GM12878 (cell line): Measurements from ENCODE around the gene SETD4. TPM values are rescaled to one million over a fixed set of nuclear protein-coding genes. Genes with fewer than 3 reads are reported as not detected.

Source experiments
- ATAC-seq: fragments of 200-7000 bp; cut with Tn5 transposase; 3 replicates; pipeline ENCODE4 v1.9.1; 2020; ENCODE audit warnings: mild to moderate bottlenecking, moderate library complexity
- BruUV-seq: library from RNA; stranded (reverse); fragments of 400-500 nt; replicated peaks from 2 replicates; lab custom pipeline; 2021; lab: Mats Ljungman, UMichigan
- CTCF ChIA-PET: fragments of 300-600 bp; sonication (Branson Sonifier 250); formaldehyde crosslinking; extraction: SDS; loops from one replicate; lab custom pipeline; 2021; ENCODE audit warnings: inconsistent platforms; lab: Yijun Ruan, JAX
- POLR2A ChIA-PET: fragments of 350-600 bp; formaldehyde crosslinking; extraction: SDS; loops from one replicate; lab custom pipeline; 2021; ENCODE audit warnings: inconsistent platforms; lab: Charles Lee
- RAD21 ChIA-PET: fragments of 300-600 bp; sonication (Branson Sonifier 250); formaldehyde crosslinking; loops from one replicate; lab custom pipeline; 2023; ENCODE audit warnings: antibody characterized with exemption; ENCODE audit not compliant: unreplicated experiment; lab: Charles Lee
- SMC1A ChIA-PET: fragments of 300-600 bp; sonication (Branson Sonifier 250); formaldehyde crosslinking; loops from one replicate; lab custom pipeline; 2023; ENCODE audit not compliant: unreplicated experiment, uncharacterized antibody; lab: Charles Lee
- DNase-seq: peaks from one replicate; pipeline ENCODE4 v3.0.0-alpha.2; 2011; ENCODE audit warnings: low read depth, low spot score
- FAIRE-seq: peaks from 3 replicates; lab custom pipeline; 2011; peaks lifted over from hg19 to GRCh38; lab: Jason Lieb, UNC
- H2AFZ ChIP-seq: 2 replicates; pipeline ENCODE4 v1.6.0; 2011; ENCODE audit warnings: low read depth, low read length, control low read depth; ENCODE audit not compliant: control insufficient read depth
- H3K27ac ChIP-seq: 2 replicates; pipeline ENCODE4 v1.5.1; 2011; ENCODE audit warnings: control low read depth; ENCODE audit not compliant: control insufficient read depth, insufficient read depth
- H3K27me3 ChIP-seq, 2 experiments: replicated peaks in 1 of 2; 2 replicates each; pipeline versions ENCODE4 v1.6.0 to v1.6.1; 2011; ENCODE audit warnings: low read length in 1 of 2; ENCODE audit not compliant: control insufficient read depth in 2 of 2, insufficient read depth in 2 of 2
- H3K36me3 ChIP-seq, 2 experiments: 2 replicates each; pipeline ENCODE4 v1.5.1; 2011; ENCODE audit warnings: low read length in 1 of 2; ENCODE audit not compliant: control insufficient read depth in 2 of 2, insufficient read depth in 2 of 2
- H3K4me1 ChIP-seq: 2 replicates; pipeline ENCODE4 v1.6.1; 2011; ENCODE audit warnings: mild to moderate bottlenecking, low read length, moderate library complexity, mixed read lengths; ENCODE audit not compliant: control insufficient read depth, insufficient read depth
- H3K4me2 ChIP-seq: 2 replicates; pipeline ENCODE4 v1.6.0; 2011; ENCODE audit warnings: control low read depth; ENCODE audit not compliant: control insufficient read depth, insufficient read depth
- H3K4me3 ChIP-seq: fragments of 200-600 bp; sonication (generic); 2 replicates; pipeline ENCODE4 v1.5.1; 2016
- H3K79me2 ChIP-seq: 2 replicates; pipeline ENCODE4 v1.6.0; 2011; ENCODE audit warnings: low read length; ENCODE audit not compliant: control insufficient read depth, insufficient read depth
- H3K9ac ChIP-seq: 2 replicates; pipeline ENCODE4 v1.8.0; 2011; ENCODE audit warnings: low read length, control low read depth, mixed read lengths; ENCODE audit not compliant: control insufficient read depth, insufficient read depth
- H3K9me3 ChIP-seq: replicated peaks from 3 replicates; pipeline ENCODE4 v1.5.1; 2011; ENCODE audit warnings: mild to moderate bottlenecking, low read length; ENCODE audit not compliant: control insufficient read depth, insufficient read depth
- H4K20me1 ChIP-seq: 2 replicates; pipeline ENCODE4 v1.6.0; 2011; ENCODE audit not compliant: control insufficient read depth, insufficient read depth
- BRCA1 ChIP-seq: IDR thresholded peaks from 2 replicates; pipeline ENCODE4 v1.6.1; 2011; ENCODE audit warnings: low read depth, low read length, improper control_type of control experiment
- E2F8 ChIP-seq: fragments of 450-650 bp; IDR thresholded peaks from 2 replicates; pipeline ENCODE4 v1.6.1; 2018; ENCODE audit warnings: mild to moderate bottlenecking, low read depth, moderate library complexity; ENCODE audit not compliant: partially characterized antibody
- EED ChIP-seq: sonication (generic); IDR thresholded peaks from 2 replicates; pipeline ENCODE4 v1.6.1; 2016; ENCODE audit warnings: antibody characterized with exemption, low read depth
- FOXK2 ChIP-seq: fragments of 450-650 bp; IDR thresholded peaks from 2 replicates; pipeline ENCODE4 v1.6.1; 2017; ENCODE audit warnings: mild to moderate bottlenecking, moderate library complexity
- MYC ChIP-seq: IDR thresholded peaks from 2 replicates; pipeline ENCODE4 v1.6.1; 2011; ENCODE audit warnings: mild to moderate bottlenecking, low read length, moderate library complexity, inconsistent platforms; ENCODE audit not compliant: insufficient read depth, insufficient replicate concordance, insufficient read length, severe bottlenecking
- NFYB ChIP-seq: IDR thresholded peaks from 2 replicates; pipeline ENCODE4 v1.6.1; 2011; ENCODE audit warnings: low read depth, mild to moderate bottlenecking, low read length, improper control_type of control experiment, moderate library complexity; ENCODE audit not compliant: insufficient read depth
- RAD51 ChIP-seq: fragments of 450-650 bp; IDR thresholded peaks from 2 replicates; pipeline ENCODE4 v1.6.1; 2016; ENCODE audit warnings: moderate library complexity, mild to moderate bottlenecking, inconsistent platforms
- RBBP5 ChIP-seq: fragments of 200-600 bp; sonication (generic); conservative IDR thresholded peaks from 2 replicates; pipeline ENCODE4 v1.6.1; 2016
- RCOR1 ChIP-seq: conservative IDR thresholded peaks from 2 replicates; pipeline ENCODE4 v1.6.1; 2012; ENCODE audit warnings: low read depth, low read length, improper control_type of control experiment
- RFX5 ChIP-seq: IDR thresholded peaks from 2 replicates; pipeline ENCODE4 v1.6.1; 2011; ENCODE audit warnings: low read depth, low read length, improper control_type of control experiment
- SIN3A ChIP-seq: IDR thresholded peaks from 2 replicates; pipeline ENCODE4 v1.6.1; 2012; ENCODE audit warnings: low read depth, low read length, improper control_type of control experiment
- TCF12 ChIP-seq: IDR thresholded peaks from 2 replicates; pipeline ENCODE4 v1.6.1; 2011; ENCODE audit warnings: low read depth, mild to moderate bottlenecking, low read length
- YY1 ChIP-seq: IDR thresholded peaks from 2 replicates; pipeline ENCODE4 v1.6.1; 2011; ENCODE audit warnings: low read depth, mild to moderate bottlenecking, low read length
- WGBS: methylation state at CpG from one replicate; pipeline ENCODE4 v1.1.6; 2016; ENCODE audit warnings: low lambda C conversion rate; ENCODE audit not compliant: insufficient replicate concordance, insufficient coverage; ENCODE audit errors: missing lambda C conversion rate; 5-methylcytosine and 5-hydroxymethylcytosine counted together
- in situ Hi-C: fragments of 300-500 bp; cut with MboI; formaldehyde crosslinking; loops from 9 replicates; pipeline ENCODE4 v1.14.3; 2018; ENCODE audit warnings: mixed read lengths
- intact Hi-C: fragments of 100-400 bp; cut with micrococcal nuclease; formaldehyde crosslinking; loops from one replicate; pipeline ENCODE4 v1.14.2; 2022; ENCODE audit not compliant: unreplicated experiment
- polyA plus RNA-seq, 11 experiments: library from polyadenylated mRNA; depleted of rRNA in 4 of 11; unstranded in 6 of 11; stranded (reverse) in 5 of 11; fragments of >200 nt; fragmentation: Nextera tagmentation in 4 of 11; fragmentation: Illumina TruSeq in 1 of 11; extraction: Ambion mirVana in 4 of 11; extraction: Trizol in 1 of 11; gene quantifications; 1 replicate in 1 of 11; 2 replicates in 10 of 11; pipeline versions ENCODE4 v1.2.1 to v1.2.3, GENCODE V29; 2011 to 2016; ENCODE audit warnings: inconsistent platforms in 2 of 11, missing spikeins in 2 of 11, low read depth in 1 of 11
- total RNA-seq, 4 experiments: library from RNA; depleted of rRNA in 3 of 4; stranded (reverse); fragments of >200 nt in 3 of 4; fragmentation: Illumina TruSeq in 1 of 4; extraction: Trizol in 1 of 4; gene quantifications; 2 replicates each; pipeline versions ENCODE4 v1.2.1 to v1.2.3, GENCODE V29; 2013 to 2021
- TF ChIP-seq, protein P1 (sequence below): fragments of 450-650 bp; IDR thresholded peaks from 2 replicates; pipeline ENCODE4 v1.6.1; 2017; ENCODE audit warnings: antibody characterized with exemption, mild to moderate bottlenecking, moderate library complexity
- TF ChIP-seq, protein P2 (sequence below): fragments of 450-650 bp; formaldehyde crosslinking; IDR thresholded peaks from 2 replicates; pipeline ENCODE4 v1.5.0; 2022; ENCODE audit warnings: mild to moderate bottlenecking, missing genetic modification characterization

SETD4 gene
- total and polyA plus RNA-seq, 10 of the 15 experiments (the other 5 are each of a cell fraction or from before 2014, with no cell fraction given), result 10.3 to 37.0 (median 18.6) TPM

- H3K9ac ChIP-seq, result no peak overlapping the region
- intact Hi-C loops, result no loop called here
- H2AFZ ChIP-seq, result no peak overlapping the region
- ChIA-PET CTCF (interaction anchor here (0.6 to 1.3 kb wide), 2 partner anchors 10 to 36 kb away, joined by 3 to 4 read pairs; no protein-coding TSS in a partner anchor), RAD21 (no interaction called here), POLR2A (no interaction called here), SMC1A (interaction anchor here (0.6 to 1.0 kb wide), 3 partner anchors 8 to 222 kb away, joined by 3 read pairs; no protein-coding TSS in a partner anchor)
- DNase-seq, result no peak
- H3K27me3 ChIP-seq, result no peaks in the 10 kb centered on the region
- no peaks in the 10 kb centered on the region for H3K36me3 ChIP-seq
- BruUV-seq, result no TSS peak
- in situ Hi-C loops, result no loop called here
- ATAC-seq, result no peak
- H3K4me1 ChIP-seq, result no peaks in the 10 kb centered on the region
- no peak overlapping the region for H3K4me3 ChIP-seq
- no peak for FAIRE-seq
- no peaks in the 10 kb centered on the region for H3K79me2 ChIP-seq
- WGBS, result 0% methylated on average over 6 of the region's 6 CpGs
- H4K20me1 ChIP-seq, result no peaks in the 10 kb centered on the region
- no peaks in the 10 kb centered on the region; the same call in 2 of the 3 replicates for H3K9me3 ChIP-seq
- no peak overlapping the region for H3K4me2 ChIP-seq
- no peak overlapping the region for H3K27ac ChIP-seq
- TF ChIP-seq YY1, result no peak
- TF ChIP-seq, protein P1, sequence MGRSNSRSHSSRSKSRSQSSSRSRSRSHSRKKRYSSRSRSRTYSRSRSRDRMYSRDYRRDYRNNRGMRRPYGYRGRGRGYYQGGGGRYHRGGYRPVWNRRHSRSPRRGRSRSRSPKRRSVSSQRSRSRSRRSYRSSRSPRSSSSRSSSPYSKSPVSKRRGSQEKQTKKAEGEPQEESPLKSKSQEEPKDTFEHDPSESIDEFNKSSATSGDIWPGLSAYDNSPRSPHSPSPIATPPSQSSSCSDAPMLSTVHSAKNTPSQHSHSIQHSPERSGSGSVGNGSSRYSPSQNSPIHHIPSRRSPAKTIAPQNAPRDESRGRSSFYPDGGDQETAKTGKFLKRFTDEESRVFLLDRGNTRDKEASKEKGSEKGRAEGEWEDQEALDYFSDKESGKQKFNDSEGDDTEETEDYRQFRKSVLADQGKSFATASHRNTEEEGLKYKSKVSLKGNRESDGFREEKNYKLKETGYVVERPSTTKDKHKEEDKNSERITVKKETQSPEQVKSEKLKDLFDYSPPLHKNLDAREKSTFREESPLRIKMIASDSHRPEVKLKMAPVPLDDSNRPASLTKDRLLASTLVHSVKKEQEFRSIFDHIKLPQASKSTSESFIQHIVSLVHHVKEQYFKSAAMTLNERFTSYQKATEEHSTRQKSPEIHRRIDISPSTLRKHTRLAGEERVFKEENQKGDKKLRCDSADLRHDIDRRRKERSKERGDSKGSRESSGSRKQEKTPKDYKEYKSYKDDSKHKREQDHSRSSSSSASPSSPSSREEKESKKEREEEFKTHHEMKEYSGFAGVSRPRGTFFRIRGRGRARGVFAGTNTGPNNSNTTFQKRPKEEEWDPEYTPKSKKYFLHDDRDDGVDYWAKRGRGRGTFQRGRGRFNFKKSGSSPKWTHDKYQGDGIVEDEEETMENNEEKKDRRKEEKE, result no peak
- no peak for TF ChIP-seq E2F8
- no peak for TF ChIP-seq BRCA1
- TF ChIP-seq, protein P2, sequence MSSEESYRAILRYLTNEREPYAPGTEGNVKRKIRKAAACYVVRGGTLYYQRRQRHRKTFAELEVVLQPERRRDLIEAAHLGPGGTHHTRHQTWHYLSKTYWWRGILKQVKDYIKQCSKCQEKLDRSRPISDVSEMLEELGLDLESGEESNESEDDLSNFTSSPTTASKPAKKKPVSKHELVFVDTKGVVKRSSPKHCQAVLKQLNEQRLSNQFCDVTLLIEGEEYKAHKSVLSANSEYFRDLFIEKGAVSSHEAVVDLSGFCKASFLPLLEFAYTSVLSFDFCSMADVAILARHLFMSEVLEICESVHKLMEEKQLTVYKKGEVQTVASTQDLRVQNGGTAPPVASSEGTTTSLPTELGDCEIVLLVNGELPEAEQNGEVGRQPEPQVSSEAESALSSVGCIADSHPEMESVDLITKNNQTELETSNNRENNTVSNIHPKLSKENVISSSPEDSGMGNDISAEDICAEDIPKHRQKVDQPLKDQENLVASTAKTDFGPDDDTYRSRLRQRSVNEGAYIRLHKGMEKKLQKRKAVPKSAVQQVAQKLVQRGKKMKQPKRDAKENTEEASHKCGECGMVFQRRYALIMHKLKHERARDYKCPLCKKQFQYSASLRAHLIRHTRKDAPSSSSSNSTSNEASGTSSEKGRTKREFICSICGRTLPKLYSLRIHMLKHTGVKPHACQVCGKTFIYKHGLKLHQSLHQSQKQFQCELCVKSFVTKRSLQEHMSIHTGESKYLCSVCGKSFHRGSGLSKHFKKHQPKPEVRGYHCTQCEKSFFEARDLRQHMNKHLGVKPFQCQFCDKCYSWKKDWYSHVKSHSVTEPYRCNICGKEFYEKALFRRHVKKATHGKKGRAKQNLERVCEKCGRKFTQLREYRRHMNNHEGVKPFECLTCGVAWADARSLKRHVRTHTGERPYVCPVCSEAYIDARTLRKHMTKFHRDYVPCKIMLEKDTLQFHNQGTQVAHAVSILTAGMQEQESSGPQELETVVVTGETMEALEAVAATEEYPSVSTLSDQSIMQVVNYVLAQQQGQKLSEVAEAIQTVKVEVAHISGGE (CRISPR knock-in tag), result no peak
- TF ChIP-seq MYC, result no peak
- TF ChIP-seq NFYB, result no peak
- TF ChIP-seq RBBP5, result no peak
- TF ChIP-seq RFX5, result no peak
- no peak for TF ChIP-seq FOXK2
- no peak for TF ChIP-seq TCF12
- no peak for TF ChIP-seq RAD51
- no peak for TF ChIP-seq SIN3A
- TF ChIP-seq RCOR1, result no peak
- no peak for TF ChIP-seq EED
Observed at GRCh38 chr21:35988416-35989137, 71.7 kb downstream of the SETD4 start.
